Liver (tissue), 9 donors: Measurements from ENCODE around the gene SUPT6H. TPM values are rescaled to one million over a fixed set of nuclear protein-coding genes. Genes with fewer than 3 reads are reported as not detected.
"Not testable (repeated sequence)": the region's sequence is repeated elsewhere in the genome, so short reads cannot be mapped to it uniquely, and the experiment has no call there.

ENCODE experiments used
- DNase-seq: peaks from one replicate; pipeline ENCODE4 v3.0.0-alpha.2; 2017; ENCODE audit warnings: low spot score
- H3K27ac ChIP-seq, 2 donors: one replicate each; pipeline ENCODE4 v1.7.0; 2013; ENCODE audit warnings: inconsistent platforms in 2 of 2, low read length in 2 of 2, control low read depth in 1 of 2, low read depth in 1 of 2, mild to moderate bottlenecking in 1 of 2
- H3K27me3 ChIP-seq, 4 donors: one replicate each; pipeline versions ENCODE4 v1.6.1 to v1.7.0; 2013; ENCODE audit warnings: low read length in 3 of 4, inconsistent platforms in 1 of 4, mild to moderate bottlenecking in 1 of 4, moderate library complexity in 1 of 4; ENCODE audit not compliant: control insufficient read depth in 4 of 4, insufficient read depth in 4 of 4
- H3K36me3 ChIP-seq, 4 donors: one replicate each; pipeline versions ENCODE4 v1.6.1 to v1.7.0; 2013; ENCODE audit warnings: low read length in 3 of 4, mild to moderate bottlenecking in 3 of 4, low read depth in 1 of 4, moderate library complexity in 1 of 4; ENCODE audit not compliant: control insufficient read depth in 4 of 4, insufficient read depth in 3 of 4
- H3K4me1 ChIP-seq, 4 donors: one replicate each; pipeline versions ENCODE4 v1.6.1 to v1.7.0; 2013; ENCODE audit warnings: low read length in 3 of 4, mild to moderate bottlenecking in 3 of 4, moderate library complexity in 1 of 4; ENCODE audit not compliant: control insufficient read depth in 4 of 4, insufficient read depth in 4 of 4
- H3K4me3 ChIP-seq, 3 donors: one replicate each; pipeline versions ENCODE4 v1.6.1 to v1.7.0; 2013; ENCODE audit warnings: low read length in 3 of 3, control low read depth in 1 of 3, low read depth in 1 of 3, mild to moderate bottlenecking in 1 of 3
- H3K9ac ChIP-seq, 2 donors: one replicate each; pipeline ENCODE4 v1.7.0; 2013; ENCODE audit warnings: low read length in 2 of 2, mild to moderate bottlenecking in 2 of 2, moderate library complexity in 2 of 2, control low read depth in 1 of 2, low read depth in 1 of 2
- H3K9me3 ChIP-seq, 4 donors: one replicate each; pipeline versions ENCODE4 v1.6.1 to v1.7.0; 2013; ENCODE audit warnings: low read length in 3 of 4; ENCODE audit not compliant: control insufficient read depth in 4 of 4
- ATF3 ChIP-seq: IDR thresholded peaks from 2 replicates; pipeline ENCODE4 v1.6.1; 2016; ENCODE audit warnings: antibody characterized with exemption
- EGR1 ChIP-seq, 2 donors: IDR thresholded peaks; 2 replicates each; pipeline ENCODE4 v1.6.1; 2016 to 2018; ENCODE audit warnings: antibody characterized with exemption in 2 of 2, low read depth in 2 of 2
- FOXA1 ChIP-seq: IDR thresholded peaks from 2 replicates; pipeline ENCODE4 v1.6.1; 2016; ENCODE audit warnings: antibody characterized with exemption
- FOXA2 ChIP-seq: IDR thresholded peaks from 2 replicates; pipeline ENCODE4 v1.6.1; 2016; ENCODE audit warnings: antibody characterized with exemption
- GABPA ChIP-seq, 2 donors: IDR thresholded peaks in 1 of 2; conservative IDR thresholded peaks in 1 of 2; 2 replicates each; pipeline ENCODE4 v1.6.1; 2016; ENCODE audit warnings: antibody characterized with exemption in 2 of 2, mild to moderate bottlenecking in 1 of 2, moderate library complexity in 1 of 2
- HNF4A ChIP-seq, 2 donors: conservative IDR thresholded peaks; 2 replicates each; pipeline ENCODE4 v1.6.1; 2016; ENCODE audit warnings: antibody characterized with exemption in 2 of 2, mild to moderate bottlenecking in 2 of 2
- HNF4G ChIP-seq: IDR thresholded peaks from 2 replicates; pipeline ENCODE4 v1.6.1; 2016; ENCODE audit warnings: antibody characterized with exemption
- JUND ChIP-seq, 2 donors: IDR thresholded peaks; 2 replicates each; pipeline ENCODE4 v1.6.1; 2016; ENCODE audit warnings: antibody characterized with exemption in 2 of 2
- MAX ChIP-seq: IDR thresholded peaks from 2 replicates; pipeline ENCODE4 v1.6.1; 2016; ENCODE audit warnings: antibody characterized with exemption
- NR2F2 ChIP-seq: IDR thresholded peaks from 2 replicates; pipeline ENCODE4 v1.6.1; 2016; ENCODE audit warnings: antibody characterized with exemption
- RAD21 ChIP-seq, 2 donors: IDR thresholded peaks; 2 replicates each; pipeline ENCODE4 v1.6.1; 2016; ENCODE audit warnings: antibody characterized with exemption in 2 of 2, mild to moderate bottlenecking in 2 of 2
- RXRA ChIP-seq, 2 donors: IDR thresholded peaks; 2 replicates each; pipeline ENCODE4 v1.6.1; 2017 to 2018; ENCODE audit warnings: antibody characterized with exemption in 2 of 2, mild to moderate bottlenecking in 1 of 2
- SP1 ChIP-seq: IDR thresholded peaks from 2 replicates; pipeline ENCODE4 v1.6.1; 2018; ENCODE audit warnings: antibody characterized with exemption, mild to moderate bottlenecking
- TAF1 ChIP-seq: conservative IDR thresholded peaks from 2 replicates; pipeline ENCODE4 v1.6.1; 2016; ENCODE audit warnings: antibody characterized with exemption, mild to moderate bottlenecking
- YY1 ChIP-seq: IDR thresholded peaks from 2 replicates; pipeline ENCODE4 v1.6.1; 2016; ENCODE audit warnings: antibody characterized with exemption, mild to moderate bottlenecking
- ZBTB33 ChIP-seq: IDR thresholded peaks from 2 replicates; pipeline ENCODE4 v1.6.1; 2016; ENCODE audit warnings: antibody characterized with exemption
- WGBS: extraction: QIAGEN DNeasy Blood & Tissue Kit; methylation state at CpG from one replicate; pipeline ENCODE4 v1.1.7; 2013; 5-methylcytosine and 5-hydroxymethylcytosine counted together
- polyA plus RNA-seq, 2 donors: library from polyadenylated mRNA; stranded (reverse) in 1 of 2; unstranded in 1 of 2; fragments of 200-250 nt in 1 of 2; fragments of >200 nt in 1 of 2; fragmentation: Nextera tagmentation in 1 of 2; extraction: Ambion mirVana in 1 of 2; gene quantifications; one replicate each; pipeline versions ENCODE4 v1.2.1 to v1.2.3, GENCODE V29; 2013 to 2015
- total RNA-seq, 2 donors: library from RNA; depleted of rRNA; stranded (reverse); fragments of >200 nt; gene quantifications; one replicate each; pipeline ENCODE4 v1.2.3, GENCODE V29; 2014
- donor health status: healthy.
- donor health status: healthy.
- donor health status: healthy.
- donor health status: healthy.
- donor health status: healthy.

SUPT6H gene
- total and polyA plus RNA-seq, 4 donors = 10.6 to 59.1 (median 30.3) TPM

GRCh38 chr17:28722417-28723158, 60.6 kb downstream of the SUPT6H start:
- no peak for TF ChIP-seq JUND (IDR thresholded peaks at IDR 0.05)
- no peak for TF ChIP-seq SP1
- TF ChIP-seq NR2F2 = no peak
- TF ChIP-seq RXRA (IDR thresholded peaks at IDR 0.05) = no peak
- no peak for TF ChIP-seq TAF1
- no peak for TF ChIP-seq MAX
- TF ChIP-seq EGR1 (IDR thresholded peaks at IDR 0.05; ENCODE audit: low read depth in 2 of 2) = no peak
- no peak for TF ChIP-seq HNF4A (conservative IDR thresholded peaks at IDR 0.05)
- Histone ChIP-seq H3K27ac (no peak overlapping the region), H3K9me3 (no peaks in the 10 kb centered on the region), H3K9ac (no peak overlapping the region), H3K36me3 (peaks cover 10 to 28% (median 22%) of the 10 kb centered on the region in 4 donors), H3K4me3 (no peak overlapping the region), H3K27me3 (no peaks in the 10 kb centered on the region), H3K4me1 (peaks cover 6 to 45% (median 30%) of the 10 kb centered on the region in 4 donors)
- no peak for DNase-seq
- WGBS = 77% methylated on average over 7 of the region's 7 CpGs

- DNase-seq = no peak
- Histone ChIP-seq H3K9ac (no peak overlapping the region), H3K27ac (no peak overlapping the region), H3K9me3 (no peaks in the 10 kb centered on the region), H3K4me3 (no peak overlapping the region), H3K4me1 (peaks cover 6 to 51% (median 32%) of the 10 kb centered on the region in 4 donors), H3K36me3 (peaks cover 10 to 28% (median 22%) of the 10 kb centered on the region in 4 donors), H3K27me3 (no peaks in the 10 kb centered on the region)
- no peak for TF ChIP-seq ZBTB33
- no peak for TF ChIP-seq NR2F2
- no peak for TF ChIP-seq YY1
- no peak for TF ChIP-seq RAD21 (IDR thresholded peaks at IDR 0.05)
- no peak for TF ChIP-seq ATF3
- TF ChIP-seq FOXA2 = no peak
- TF ChIP-seq GABPA (IDR thresholded peaks at IDR 0.05 in 1 of 2, conservative IDR thresholded peaks at IDR 0.05 in 1 of 2) = no peak
- TF ChIP-seq JUND (IDR thresholded peaks at IDR 0.05) = no peak
- TF ChIP-seq HNF4G = no peak
- no peak for TF ChIP-seq RXRA (IDR thresholded peaks at IDR 0.05)
- no peak for TF ChIP-seq SP1
- TF ChIP-seq EGR1 (IDR thresholded peaks at IDR 0.05; ENCODE audit: low read depth in 2 of 2) = no peak
- TF ChIP-seq FOXA1 = no peak
- 82% methylated on average over 6 of the region's 6 CpGs for WGBS
These were observed 61.3 kb downstream of the SUPT6H start for GRCh38 chr17:28723159-28723835.

GRCh38 chr17:28723836-28724499, 62.0 kb downstream of the SUPT6H start:
- H3K27ac ChIP-seq, H3K4me3 ChIP-seq, DNase-seq, H3K27me3 ChIP-seq, H3K9me3 ChIP-seq, H3K9ac ChIP-seq: not testable (repeated sequence)
- peaks cover 6 to 49% (median 33%) of the 10 kb centered on the region in 4 donors for H3K4me1 ChIP-seq
- peaks cover 10 to 28% (median 22%) of the 10 kb centered on the region in 4 donors for H3K36me3 ChIP-seq
- 83% methylated on average over 4 of the region's 4 CpGs for WGBS
